H9 (cell line): ENCODE measurements around the gene ZNF280D. TPM values are rescaled to one million over a fixed set of nuclear protein-coding genes. Genes with fewer than 3 reads are reported as not detected.

Experiments used
- DNase-seq: peaks from one replicate; pipeline ENCODE4 v3.0.0-alpha.2; 2017
- H2AFZ ChIP-seq: one replicate; pipeline ENCODE4 v1.6.1; 2013; ENCODE audit warnings: mild to moderate bottlenecking, low read length, control low read depth, moderate library complexity
- H2AK5ac ChIP-seq: 2 replicates; pipeline ENCODE4 v1.6.1; 2013; ENCODE audit warnings: low read length, control low read depth, mixed read lengths; ENCODE audit not compliant: insufficient read length
- H2BK120ac ChIP-seq: one replicate; pipeline ENCODE4 v1.6.1; 2013; ENCODE audit warnings: low read depth, mild to moderate bottlenecking, low read length, control low read depth, inconsistent platforms; ENCODE audit not compliant: poor library complexity, severe bottlenecking
- H2BK12ac ChIP-seq: 2 replicates; pipeline ENCODE4 v1.6.1; 2013; ENCODE audit warnings: low read length, control low read depth, mixed read lengths, low read depth; ENCODE audit not compliant: insufficient read length
- H2BK15ac ChIP-seq: 2 replicates; pipeline ENCODE4 v1.6.1; 2013; ENCODE audit warnings: low read depth, low read length, control low read depth
- H2BK20ac ChIP-seq: one replicate; pipeline ENCODE4 v1.6.1; 2013; ENCODE audit warnings: low read depth, mild to moderate bottlenecking, low read length, control low read depth, inconsistent platforms; ENCODE audit not compliant: poor library complexity, severe bottlenecking
- H2BK5ac ChIP-seq: 2 replicates; pipeline ENCODE4 v1.6.1; 2013; ENCODE audit warnings: low read length, control low read depth, mixed read lengths; ENCODE audit not compliant: insufficient read length
- H3K14ac ChIP-seq: 2 replicates; pipeline ENCODE4 v1.6.1; 2013; ENCODE audit warnings: low read length, control low read depth; ENCODE audit not compliant: insufficient read depth
- H3K18ac ChIP-seq: 2 replicates; pipeline ENCODE4 v1.6.1; 2013; ENCODE audit warnings: low read depth, mild to moderate bottlenecking, mixed read lengths, low read length, control low read depth; ENCODE audit not compliant: insufficient read length
- H3K23ac ChIP-seq: 2 replicates; pipeline ENCODE4 v1.6.1; 2013; ENCODE audit warnings: low read length, control low read depth, mixed read lengths, low read depth; ENCODE audit not compliant: insufficient read length
- H3K23me2 ChIP-seq: 2 replicates; pipeline ENCODE4 v1.6.1; 2013; ENCODE audit warnings: low read depth, mild to moderate bottlenecking, mixed read lengths, low read length, control low read depth; ENCODE audit not compliant: insufficient read length, poor library complexity, severe bottlenecking
- H3K27ac ChIP-seq: 2 replicates; pipeline ENCODE4 v1.5.1; 2013; ENCODE audit warnings: low read length, control low read depth, mixed read lengths, low read depth; ENCODE audit not compliant: insufficient read length
- H3K27me3 ChIP-seq: 2 replicates; pipeline ENCODE4 v1.6.1; 2013; ENCODE audit warnings: low read length, control low read depth, inconsistent platforms; ENCODE audit not compliant: insufficient read depth
- H3K4ac ChIP-seq: 2 replicates; pipeline ENCODE4 v1.6.1; 2013; ENCODE audit warnings: low read depth, mild to moderate bottlenecking, control low read depth, inconsistent platforms, low read length, moderate library complexity
- H3K4me1 ChIP-seq: 2 replicates; pipeline ENCODE4 v1.6.1; 2013; ENCODE audit warnings: low read length, control low read depth, inconsistent platforms; ENCODE audit not compliant: insufficient read depth
- H3K4me2 ChIP-seq: 2 replicates; pipeline ENCODE4 v1.6.1; 2013; ENCODE audit warnings: low read length, control low read depth, mixed read lengths; ENCODE audit not compliant: insufficient read length, insufficient read depth
- H3K56ac ChIP-seq: 2 replicates; pipeline ENCODE4 v1.6.1; 2013; ENCODE audit warnings: low read depth, mild to moderate bottlenecking, mixed read lengths, low read length, control low read depth; ENCODE audit not compliant: insufficient read length
- H3K79me1 ChIP-seq: 2 replicates; pipeline ENCODE4 v1.6.1; 2013; ENCODE audit warnings: low read depth, mild to moderate bottlenecking, moderate library complexity, low read length, control low read depth, inconsistent platforms; ENCODE audit not compliant: insufficient read depth, poor library complexity, severe bottlenecking
- H3K79me2 ChIP-seq: 2 replicates; pipeline ENCODE4 v1.6.1; 2013; ENCODE audit warnings: low read length, control low read depth, inconsistent platforms; ENCODE audit not compliant: insufficient read depth
- H3K9ac ChIP-seq: 2 replicates; pipeline ENCODE4 v1.6.1; 2013; ENCODE audit warnings: low read length, control low read depth, mixed read lengths; ENCODE audit not compliant: insufficient read length; ENCODE audit errors: extremely low read depth
- H3K9me3 ChIP-seq: one replicate; pipeline ENCODE4 v1.6.1; 2013; ENCODE audit warnings: low read depth, low read length, inconsistent platforms; ENCODE audit not compliant: control insufficient read depth
- H3T11ph ChIP-seq: one replicate; pipeline ENCODE4 v1.6.1; 2013; ENCODE audit warnings: mild to moderate bottlenecking, low read length, control low read depth, inconsistent platforms
- H4K20me1 ChIP-seq: one replicate; pipeline ENCODE4 v1.6.1; 2013; ENCODE audit not compliant: control insufficient read depth, insufficient read length, insufficient read depth
- H4K5ac ChIP-seq: 2 replicates; pipeline ENCODE4 v1.6.1; 2013; ENCODE audit warnings: low read depth, mild to moderate bottlenecking, mixed read lengths, low read length, control low read depth; ENCODE audit not compliant: insufficient read length
- H4K8ac ChIP-seq: replicated peaks from 2 replicates; pipeline ENCODE4 v1.6.1; 2013; ENCODE audit warnings: low read length, control low read depth, mixed read lengths, low read depth; ENCODE audit not compliant: insufficient read length
- H4K91ac ChIP-seq: 2 replicates; pipeline ENCODE4 v1.6.1; 2013; ENCODE audit warnings: low read depth, mild to moderate bottlenecking, moderate library complexity, mixed read lengths, low read length, control low read depth; ENCODE audit not compliant: insufficient read length
- H3K27ac Mint-ChIP-seq, 3 experiments: 2 replicates in 2 of 3; 3 replicates in 1 of 3; pipeline ENCODE4 v1.8.0; 2020 to 2021; ENCODE audit warnings: mixed read lengths in 3 of 3, mild to moderate bottlenecking in 1 of 3, moderate library complexity in 1 of 3
- H3K27me3 Mint-ChIP-seq: 2 replicates; pipeline ENCODE4 v1.8.0; 2021; ENCODE audit warnings: low read depth, mild to moderate bottlenecking, moderate library complexity, mixed read lengths
- H3K36me3 Mint-ChIP-seq, 3 experiments: 2 replicates in 2 of 3; 3 replicates in 1 of 3; pipeline ENCODE4 v1.8.0; 2020 to 2021; ENCODE audit warnings: low read depth in 3 of 3, mixed read lengths in 3 of 3; ENCODE audit not compliant: insufficient read depth in 1 of 3
- H3K4me1 Mint-ChIP-seq, 2 experiments: 2 replicates each; pipeline ENCODE4 v1.8.0; 2020; ENCODE audit warnings: mixed read lengths in 2 of 2
- H3K4me3 Mint-ChIP-seq, 2 experiments: 2 replicates in 1 of 2; 3 replicates in 1 of 2; pipeline ENCODE4 v1.8.0; 2020 to 2021; ENCODE audit warnings: mild to moderate bottlenecking in 2 of 2, mixed read lengths in 2 of 2, moderate library complexity in 1 of 2
- H3K9me3 Mint-ChIP-seq, 2 experiments: 2 replicates in 1 of 2; 3 replicates in 1 of 2; pipeline ENCODE4 v1.8.0; 2020; ENCODE audit warnings: mild to moderate bottlenecking in 2 of 2, mixed read lengths in 2 of 2, moderate library complexity in 1 of 2
- CTCF ChIP-seq: fragments of 200-600 bp; sonication (generic); conservative IDR thresholded peaks from 3 replicates; pipeline ENCODE4 v1.8.0; 2021; ENCODE audit warnings: antibody characterized with exemption, mild to moderate bottlenecking
- WGBS: extraction: QIAGEN DNeasy Blood & Tissue Kit; methylation state at CpG from one replicate; pipeline ENCODE4 v1.1.7; 2013; ENCODE audit warnings: missing lambda C conversion rate, low lambda C conversion rate, mixed read lengths; ENCODE audit not compliant: insufficient read length; ENCODE audit errors: extremely low coverage; 5-methylcytosine and 5-hydroxymethylcytosine counted together
- total RNA-seq: library from RNA; stranded (reverse); gene quantifications from 2 replicates; pipeline ENCODE4 v1.2.1, GENCODE V29; 2021

ZNF280D gene
- total RNA-seq, 1 experiment from 2014 or later, result 5.7 TPM

- Histone ChIP-seq H4K91ac (no peak overlapping the region), H3K4me1 (no peaks in the 10 kb centered on the region), H2AK5ac (no peak overlapping the region), H2BK20ac (no peak overlapping the region), H3K9me3 (no peaks in the 10 kb centered on the region), H2BK12ac (no peak overlapping the region), H3K4me2 (no peak overlapping the region), H3K23ac (no peak overlapping the region), H2BK15ac (no peak overlapping the region; the same call in 1 of the 2 replicates), H3K79me2 (no peaks in the 10 kb centered on the region), H3K18ac (no peak overlapping the region), H3K23me2 (no peaks in the 10 kb centered on the region), H4K5ac (no peak overlapping the region), H3K27ac (no peak overlapping the region), H2BK5ac (no peak overlapping the region), H3K27me3 (no peaks in the 10 kb centered on the region), H3K4ac (no peak overlapping the region), H3T11ph (no peak overlapping the region), H2AFZ (no peak overlapping the region), H2BK120ac (no peak overlapping the region), H3K56ac (no peak overlapping the region), H3K79me1 (no peaks in the 10 kb centered on the region), H4K20me1 (no peaks in the 10 kb centered on the region), H3K14ac (no peak overlapping the region), H3K9ac (no peak overlapping the region), H4K8ac (no peak overlapping the region)
- no CpG with 5 or more reads among the region's 1 CpG for WGBS
- TF ChIP-seq CTCF, result no peak
- no peak for DNase-seq
- Mint-ChIP-seq H3K27ac (no peak overlapping the region), H3K4me1 (no peaks in the 10 kb centered on the region), H3K9me3 (no peaks in the 10 kb centered on the region), H3K36me3 (0 out of 7 replicates have a peak, but pooled peaks cover 0 to 4% (median 0%) of the 10 kb centered on the region in 3 experiments), H3K4me3 (no peak overlapping the region), H3K27me3 (no peaks in the 10 kb centered on the region)
These were observed 33.6 kb downstream of the ZNF280D start for GRCh38 chr15:56699743-56700142.
